PFSK-1 (cell line): ENCODE measurements around the gene KIF14.

Source experiments
- POLR2AphosphoS5 ChIP-seq: IDR thresholded peaks from 2 replicates; pipeline ENCODE4 v1.6.1; 2012; ENCODE audit warnings: low read depth, mild to moderate bottlenecking, control low read depth, low read length, moderate library complexity
- REST ChIP-seq, 2 experiments: IDR thresholded peaks; 2 replicates each; pipeline versions ENCODE4 v1.6.1 to v1.8.0; 2011 to 2012; ENCODE audit warnings: low read depth in 2 of 2, low read length in 2 of 2, control low read depth in 1 of 2, inconsistent platforms in 1 of 2, mild to moderate bottlenecking in 1 of 2, moderate library complexity in 1 of 2; ENCODE audit not compliant: insufficient read depth in 1 of 2

- TF ChIP-seq POLR2AphosphoS5, result peak; percentile 70
- 0 out of 4 replicates have a peak, but pooled peaks of 1 of the 2 experiments have one; percentile 15 for TF ChIP-seq REST (IDR thresholded peaks at IDR 0.05; ENCODE audit: insufficient read depth in 1 of 2, low read depth in 2 of 2, low read length in 2 of 2)
Observed at GRCh38 chr1:200669314-200670241, 49.0 kb upstream of the KIF14 start, which contains the start of gene DDX59.
